ENCODE results near the gene ANP32E. TPM values are rescaled to one million over a fixed set of nuclear protein-coding genes. Genes with fewer than 3 reads are reported as not detected.

ANP32E gene
- total and polyA plus RNA-seq, 2 of the 8 experiments (the other 6 are each of a cell fraction or from before 2014, with no cell fraction given), result 20.7 to 123 TPM

DNA sequence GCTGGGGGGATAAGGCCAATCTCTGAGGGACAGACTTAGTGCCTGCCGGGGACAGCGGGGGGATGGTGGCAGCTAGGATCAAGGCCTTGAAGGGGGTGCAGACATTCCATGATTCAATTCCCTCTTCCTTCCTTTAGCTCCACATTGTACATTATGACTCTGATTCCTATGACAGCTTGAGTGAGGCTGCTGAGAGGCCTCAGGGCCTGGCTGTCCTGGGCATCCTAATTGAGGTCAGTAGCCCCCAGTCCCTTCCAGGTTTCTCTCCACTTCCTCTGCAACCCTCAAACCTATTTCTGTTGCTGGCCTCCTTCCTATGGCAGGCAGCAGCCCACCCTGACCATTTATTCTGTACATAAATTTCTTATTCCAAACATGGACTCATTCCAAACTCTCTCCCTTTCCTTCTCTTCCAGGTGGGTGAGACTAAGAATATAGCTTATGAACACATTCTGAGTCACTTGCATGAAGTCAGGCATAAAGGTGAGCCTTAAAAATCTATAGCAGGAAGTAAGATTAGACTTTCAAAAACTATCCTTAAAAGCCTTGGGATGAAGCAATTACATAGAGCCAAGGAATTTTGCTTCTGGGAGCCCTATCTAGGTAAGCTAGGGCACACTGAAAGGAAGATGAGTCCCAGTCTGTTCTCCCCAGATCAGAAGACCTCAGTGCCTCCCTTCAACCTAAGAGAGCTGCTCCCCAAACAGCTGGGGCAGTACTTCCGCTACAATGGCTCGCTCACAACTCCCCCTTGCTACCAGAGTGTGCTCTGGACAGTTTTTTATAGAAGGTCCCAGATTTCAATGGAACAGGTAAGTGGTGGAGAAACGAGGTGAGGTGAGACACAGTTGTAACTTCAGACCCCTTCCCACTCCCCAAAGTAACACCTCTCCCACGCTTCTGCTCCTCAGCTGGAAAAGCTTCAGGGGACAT, 26.7 kb upstream of the ANP32E start:
- Histone ChIP-seq H4K91ac (replicated peaks; ENCODE audit: insufficient read length, low read length) (no peak overlapping the region), H2BK5ac (ENCODE audit: low read depth, low read length) (no peak overlapping the region), H3K18ac (ENCODE audit: extremely low read depth, low read length) (no peak overlapping the region), H2AFZ (ENCODE audit: low read length) (no peak overlapping the region), H3K27me3 (replicated peaks in 1 of 4; ENCODE audit: control insufficient read depth in 3 of 4, extremely low read depth in 1 of 4, insufficient read depth in 3 of 4, low read length in 3 of 4) (no peaks in the 10 kb centered on the region), H2BK12ac (ENCODE audit: low read depth, low read length) (no peak overlapping the region), H2BK120ac (replicated peaks; ENCODE audit: low read depth, low read length) (no peak overlapping the region), H4K5ac (ENCODE audit: insufficient read length, low read depth, low read length) (no peak overlapping the region), H3K4ac (replicated peaks; ENCODE audit: insufficient read length, low read depth, low read length) (no peak overlapping the region), H4K20me1 (replicated peaks in 1 of 2; ENCODE audit: control insufficient read depth in 1 of 2, insufficient read depth in 2 of 2, low read length in 2 of 2) (peaks cover under 1 to 4% of the 10 kb centered on the region in 2 experiments), H3K79me2 (ENCODE audit: control insufficient read depth in 1 of 2, insufficient read depth in 2 of 2, low read length in 2 of 2) (peaks cover 4 to 35% of the 10 kb centered on the region in 2 experiments), H3K36me3 (ENCODE audit: control insufficient read depth in 2 of 4, insufficient read depth in 4 of 4, low read length in 3 of 4) (peaks cover 24 to 60% (median 48%) of the 10 kb centered on the region in 4 experiments), H3K4me1 (replicated peaks in 1 of 4; ENCODE audit: control insufficient read depth in 3 of 4, insufficient read depth in 4 of 4, low read length in 3 of 4) (peaks cover 2 to 10% (median 7%) of the 10 kb centered on the region in 4 experiments; a peak in 6 of 7 replicates), H3K56ac (replicated peaks; ENCODE audit: insufficient read length, low read depth, low read length) (no peak overlapping the region), H3K4me3 (ENCODE audit: extremely low read depth in 1 of 4, insufficient read depth in 2 of 4, low read depth in 3 of 4, low read length in 4 of 4) (no peak overlapping the region), H3K9me3 (ENCODE audit: insufficient read depth in 2 of 2, low read depth in 1 of 2, low read length in 1 of 2) (no peaks in the 10 kb centered on the region), H3K4me2 (ENCODE audit: insufficient read depth in 1 of 2, low read depth in 2 of 2, low read length in 2 of 2) (no peak overlapping the region), H2BK15ac (ENCODE audit: low read length) (no peak overlapping the region), H2BK20ac (ENCODE audit: low read length) (no peak overlapping the region), H3K23ac (ENCODE audit: insufficient read length) (no peak overlapping the region), H3K79me1 (ENCODE audit: low read depth, low read length) (peaks cover 12% of the 10 kb centered on the region; the same call in 1 of the 2 replicates), H3K9ac (replicated peaks in 1 of 4; ENCODE audit: extremely low read depth in 1 of 4, low read depth in 3 of 4, low read length in 3 of 4) (no peak overlapping the region), H2AK5ac (ENCODE audit: low read depth, low read length) (no peak overlapping the region), H3K27ac (ENCODE audit: low read depth, low read length) (no peak overlapping the region), H4K8ac (ENCODE audit: extremely low read depth, insufficient read depth, low read length) (no peak overlapping the region), H3K14ac (ENCODE audit: insufficient read length) (no peak overlapping the region), H3K23me2 (ENCODE audit: low read depth, low read length) (peaks cover 21% of the 10 kb centered on the region)
- WGBS, 2 experiments (ENCODE audit: extremely low coverage in 1 of 2, insufficient coverage in 1 of 2, insufficient read length in 1 of 2, insufficient replicate concordance in 2 of 2, low coverage in 1 of 2, low lambda C conversion rate in 2 of 2, missing lambda C conversion rate in 1 of 2), result 92% methylated on average over 6 of the region's 6 CpGs; no CpG with 5 or more reads in 1 of the 2 experiments
- POLR2A ChIA-PET (ENCODE audit: partially characterized antibody), result interaction anchor here (0.6 to 19.4 kb wide), 10 partner anchors 10 to 287 kb away, joined by 3 to 535 read pairs (median 4); partner anchors contain the start of genes ADAMTSL4, APH1A, C1orf54 and CIART
- DNase-seq (ENCODE audit: low read depth in 1 of 2, low spot score in 2 of 2), result no peak
- FAIRE-seq, result no peak
- CTCF ChIA-PET (ENCODE audit: partially characterized antibody), result interaction anchor here (0.6 to 17.5 kb wide), 6 partner anchors 8 to 52 kb away, joined by 3 to 326 read pairs (median 4); partner anchors contain the start of genes APH1A, C1orf54 and CIART
- TF ChIP-seq EP300 (IDR thresholded peaks at IDR 0.05; ENCODE audit: borderline replicate concordance in 1 of 2, low read depth in 2 of 2, low read length in 2 of 2), result no peak
- TF ChIP-seq TAF7 (optimal IDR thresholded peaks at IDR 0.05; ENCODE audit: borderline replicate concordance, low read depth, low read length), result no peak
- no peak for TF ChIP-seq SIN3A (conservative IDR thresholded peaks at IDR 0.05 in 1 of 2, IDR thresholded peaks at IDR 0.05 in 1 of 2; ENCODE audit: low read depth in 1 of 2, low read length in 2 of 2)
- TF ChIP-seq, protein P1, sequence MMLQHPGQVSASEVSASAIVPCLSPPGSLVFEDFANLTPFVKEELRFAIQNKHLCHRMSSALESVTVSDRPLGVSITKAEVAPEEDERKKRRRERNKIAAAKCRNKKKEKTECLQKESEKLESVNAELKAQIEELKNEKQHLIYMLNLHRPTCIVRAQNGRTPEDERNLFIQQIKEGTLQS (IDR thresholded peaks at IDR 0.05; ENCODE audit: insufficient read depth, low read depth, low read length), result no peak
- no peak for TF ChIP-seq SRF (IDR thresholded peaks at IDR 0.05; ENCODE audit: low read depth, low read length)
- TF ChIP-seq TBP (IDR thresholded peaks at IDR 0.05; ENCODE audit: low read depth, low read length), result no peak
- TF ChIP-seq TAF1 (IDR thresholded peaks at IDR 0.05; ENCODE audit: low read depth, low read length), result no peak
- TF ChIP-seq TCF12 (IDR thresholded peaks at IDR 0.05; ENCODE audit: low read depth, low read length), result no peak
- TF ChIP-seq BRCA1 (IDR thresholded peaks at IDR 0.05; ENCODE audit: low read depth, low read length), result no peak
- TF ChIP-seq CHD2 (IDR thresholded peaks at IDR 0.05; ENCODE audit: low read length), result no peak
- TF ChIP-seq CBX5 (IDR thresholded peaks at IDR 0.05; ENCODE audit: low read depth, low read length), result no peak

Measured in H1 (cell line).